GM10847 (cell line): ENCODE results near the gene FBXL5.

Experiments
- POLR2A ChIP-seq: IDR thresholded peaks from 2 replicates; pipeline ENCODE4 v1.6.1; 2011; ENCODE audit not compliant: insufficient read length; ENCODE audit errors: extremely low read depth

FBXL5 gene

GRCh38 chr4:15659768-15660570 lies 4.8 kb upstream of the FBXL5 start:
- no peak for TF ChIP-seq POLR2A

GRCh38 chr4:15658781-15659180 lies 3.6 kb upstream of the FBXL5 start:
- TF ChIP-seq POLR2A, result no peak

- TF ChIP-seq POLR2A, result no peak
These were observed 3.1 kb upstream of the FBXL5 start for GRCh38 chr4:15658136-15658770.

- no peak for TF ChIP-seq POLR2A
These were observed 2.2 kb upstream of the FBXL5 start for GRCh38 chr4:15657366-15657765.

- TF ChIP-seq POLR2A, result no peak
These were observed 897 bp upstream of the FBXL5 start for GRCh38 chr4:15656038-15656470.

- no peak for TF ChIP-seq POLR2A
These were observed 449 bp downstream of the FBXL5 start for GRCh38 chr4:15654593-15655222.

- TF ChIP-seq POLR2A, result no peak
These were observed 1.1 kb downstream of the FBXL5 start for GRCh38 chr4:15653864-15654592.

GRCh38 chr4:15653420-15653819 lies 1.7 kb downstream of the FBXL5 start:
- no peak for TF ChIP-seq POLR2A

- no peak for TF ChIP-seq POLR2A
These were observed 2.3 kb downstream of the FBXL5 start for GRCh38 chr4:15652841-15653240.

- no peak for TF ChIP-seq POLR2A
These were observed 3.0 kb downstream of the FBXL5 start for GRCh38 chr4:15652191-15652590.

- TF ChIP-seq POLR2A, result no peak
These were observed 3.5 kb downstream of the FBXL5 start for GRCh38 chr4:15651676-15652075.

- no peak for TF ChIP-seq POLR2A
These were observed 5.1 kb downstream of the FBXL5 start for GRCh38 chr4:15649914-15650545.

- TF ChIP-seq POLR2A, result no peak
These were observed 6.6 kb downstream of the FBXL5 start for GRCh38 chr4:15648600-15648999.

- TF ChIP-seq POLR2A, result no peak
These were observed 16.7 kb downstream of the FBXL5 start for GRCh38 chr4:15638418-15638817.

GRCh38 chr4:15636818-15637217 lies 18.3 kb downstream of the FBXL5 start:
- no peak for TF ChIP-seq POLR2A
